HepG2 (cell line): ENCODE results near the gene LEAP2.

ENCODE experiments used
- ARNTL ChIP-seq: sonication (generic); formaldehyde crosslinking; IDR thresholded peaks from 2 replicates; pipeline ENCODE4 v1.4.0; 2020; ENCODE audit warnings: mild to moderate bottlenecking, missing genetic modification reagents
- BCL6 ChIP-seq: IDR thresholded peaks from 2 replicates; pipeline ENCODE4 v1.6.1; 2016; ENCODE audit warnings: missing genetic modification reagents, missing compliant biosample characterization
- CTCF ChIP-seq: sonication (generic); formaldehyde crosslinking; IDR thresholded peaks from 2 replicates; pipeline ENCODE4 v1.5.0; 2020; ENCODE audit warnings: mild to moderate bottlenecking, missing genetic modification reagents, moderate library complexity
- EZH2 ChIP-seq: conservative IDR thresholded peaks from 2 replicates; pipeline ENCODE4 v1.6.1; 2012; ENCODE audit warnings: mild to moderate bottlenecking, low read depth, low read length, moderate library complexity
- FOXJ3 ChIP-seq: sonication (generic); formaldehyde crosslinking; IDR thresholded peaks from 2 replicates; pipeline ENCODE4 v1.4.0; 2020; ENCODE audit warnings: missing genetic modification reagents, mild to moderate bottlenecking, borderline replicate concordance
- HCFC1 ChIP-seq: fragments of 150-350 bp; IDR thresholded peaks from 2 replicates; pipeline ENCODE4 v1.6.1; 2014; ENCODE audit warnings: low read depth, low read length
- ZFAT ChIP-seq: sonication (generic); formaldehyde crosslinking; conservative IDR thresholded peaks from 2 replicates; pipeline ENCODE4 v1.8.1; 2023; ENCODE audit warnings: missing genetic modification reagents, inconsistent platforms
- ZNF543 ChIP-seq: sonication (generic); formaldehyde crosslinking; IDR thresholded peaks from 2 replicates; pipeline ENCODE4 v1.4.0; 2020; ENCODE audit warnings: mild to moderate bottlenecking, missing genetic modification reagents
- ZNF780A ChIP-seq: sonication (generic); formaldehyde crosslinking; IDR thresholded peaks from 2 replicates; pipeline ENCODE4 v1.8.0; 2022; ENCODE audit warnings: mild to moderate bottlenecking, missing genetic modification reagents, moderate library complexity
- ZNF800 ChIP-seq: sonication (generic); formaldehyde crosslinking; IDR thresholded peaks from 2 replicates; pipeline ENCODE4 v1.4.0; 2020; ENCODE audit warnings: missing genetic modification reagents

GRCh38 chr5:132853323-132853722 is 20.1 kb upstream of the LEAP2 start:
- TF ChIP-seq BCL6 = no peak
- no peak for TF ChIP-seq CTCF (CRISPR knock-in tag)
- TF ChIP-seq EZH2 = no peak
- TF ChIP-seq HCFC1 = no peak
- no peak for TF ChIP-seq FOXJ3 (CRISPR knock-in tag)
- no peak for TF ChIP-seq ZFAT
- no peak for TF ChIP-seq ARNTL
- no peak for TF ChIP-seq ZNF800
- TF ChIP-seq ZNF543 (CRISPR knock-in tag) = no peak
- no peak for TF ChIP-seq ZNF780A (CRISPR knock-in tag)
